ENCODE results near the gene TSPAN8.
"Not testable (repeated sequence)": the region's sequence is repeated elsewhere in the genome, so short reads cannot be mapped to it uniquely, and the experiment has no call there.

Gene TSPAN8

DNA sequence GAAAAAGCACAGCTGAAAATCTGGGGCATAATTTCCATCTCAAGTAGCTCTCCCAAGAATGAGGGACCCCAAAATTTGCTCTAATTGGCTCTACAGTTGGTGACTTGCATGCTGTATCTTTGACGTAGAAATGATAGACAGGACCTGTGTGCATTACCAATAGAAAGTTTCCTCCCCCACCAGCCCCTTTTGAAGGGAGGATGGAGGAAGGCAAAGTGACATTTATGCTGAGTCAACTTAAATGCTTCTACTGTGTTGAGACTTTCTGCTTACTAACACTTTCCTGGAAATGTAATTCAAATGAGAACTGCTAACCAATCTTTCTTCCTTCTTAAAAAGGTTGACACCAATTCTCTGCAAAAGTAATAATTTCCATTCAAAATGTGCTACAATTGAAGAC is 31.9 kb downstream of the TSPAN8 start:
- DNase-seq = no peak

DNA sequence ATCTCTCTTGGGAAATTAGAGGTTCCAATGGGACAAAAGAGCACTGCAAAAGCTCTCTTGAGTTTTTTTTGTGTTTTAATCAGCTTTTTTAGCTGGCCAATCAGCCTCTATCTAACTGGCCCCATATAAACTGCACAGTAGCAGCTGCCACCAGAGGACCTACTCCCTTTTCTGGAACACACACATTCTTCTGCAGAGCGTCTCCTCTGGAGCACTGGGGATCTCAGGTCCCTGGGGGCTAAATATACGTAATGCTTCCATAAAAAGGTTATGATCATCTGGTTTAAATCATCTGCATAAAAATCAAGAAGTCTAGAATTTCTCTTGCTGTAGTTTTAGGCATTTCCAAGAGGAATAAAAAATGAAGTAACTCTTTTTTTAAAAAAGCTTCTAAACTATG is 32.3 kb downstream of the TSPAN8 start:
- DNase-seq = peak; percentile 42

DNA sequence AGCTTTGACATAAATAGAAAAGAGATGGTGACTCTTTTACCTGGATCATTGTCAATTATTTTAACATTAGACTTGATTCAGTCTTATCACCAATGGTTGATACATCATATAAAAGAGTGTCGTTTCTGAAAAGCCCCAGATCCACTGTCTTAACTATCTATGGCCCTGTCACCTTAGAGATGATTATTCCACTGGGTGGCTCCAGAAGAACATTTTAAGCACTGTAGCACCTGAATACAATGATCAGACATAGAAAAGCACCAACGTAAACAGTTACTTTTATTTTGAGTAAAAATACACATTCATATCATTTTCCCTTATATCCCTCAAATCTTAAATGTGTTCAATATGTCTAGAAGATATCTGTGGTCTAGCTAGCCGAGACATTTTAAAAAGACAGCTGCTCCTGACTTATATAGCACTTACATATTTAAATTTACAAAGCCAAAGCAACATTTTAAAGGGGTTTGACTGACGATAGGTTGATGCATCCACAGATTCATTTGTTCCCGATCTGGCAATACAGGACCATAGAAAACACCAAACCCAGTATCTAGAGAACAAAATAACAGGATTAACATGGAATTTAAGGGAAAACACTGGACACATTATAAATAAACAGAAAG is 32.9 kb downstream of the TSPAN8 start:
- no peak for DNase-seq

DNA sequence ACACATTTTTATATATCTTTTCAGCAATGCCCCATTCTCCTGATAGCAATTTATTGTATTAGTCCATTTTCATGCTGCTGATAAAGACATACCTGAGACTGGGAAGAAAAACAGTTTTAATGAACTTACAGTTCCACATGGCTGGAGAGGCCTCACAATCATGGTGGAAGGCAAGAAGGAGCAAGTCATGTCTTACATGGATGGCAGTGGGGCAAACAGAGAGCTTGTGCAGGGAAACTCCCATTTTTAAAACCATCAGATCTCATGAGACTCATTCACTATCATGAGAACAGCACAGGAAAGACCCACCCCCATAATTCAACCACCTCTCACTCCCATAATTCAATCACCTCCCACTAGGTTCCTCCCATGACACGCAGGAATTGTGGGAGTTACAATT is 44.7 kb downstream of the TSPAN8 start:
- DNase-seq = not testable (repeated sequence)

DNA sequence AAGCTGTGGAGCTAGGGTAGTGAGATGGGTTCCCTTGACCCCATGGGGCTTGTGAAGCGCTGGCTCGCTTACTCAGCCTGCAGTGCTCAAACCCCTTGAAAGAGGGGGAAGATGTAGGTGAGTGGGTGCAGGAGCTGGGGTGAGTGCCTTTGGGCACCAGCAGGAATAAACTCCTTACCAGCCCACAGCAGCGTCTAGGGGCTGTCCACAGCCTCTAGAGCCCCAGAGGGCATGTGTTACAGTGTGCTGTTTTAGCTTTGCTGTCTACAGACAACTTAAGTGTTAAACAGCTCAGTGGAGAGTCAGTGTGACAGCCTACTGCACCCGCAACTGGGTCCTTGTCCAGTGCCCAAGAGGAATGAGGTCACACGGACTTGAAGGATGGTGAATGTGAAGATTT is 48.0 kb downstream of the TSPAN8 start:
- no peak for DNase-seq

DNA sequence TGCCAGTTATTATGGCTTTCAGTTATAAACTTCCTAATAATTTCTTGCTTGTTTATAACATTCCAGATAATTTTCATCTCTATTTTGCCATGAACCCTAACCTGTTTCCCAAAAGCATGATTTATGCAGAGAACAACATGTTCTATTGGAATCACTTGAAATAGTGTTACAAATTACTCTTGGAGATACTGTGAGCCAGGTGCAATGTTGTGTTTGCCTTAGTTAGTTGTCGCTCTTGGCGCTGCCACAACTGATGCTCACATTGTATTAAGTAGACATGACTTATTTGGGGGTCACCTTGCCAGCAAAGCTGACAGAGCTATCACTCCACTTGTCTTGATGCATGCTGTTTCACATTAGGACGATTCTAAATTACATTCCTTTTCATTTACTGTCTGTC is 49.4 kb downstream of the TSPAN8 start:
- DNase-seq = no peak

DNA sequence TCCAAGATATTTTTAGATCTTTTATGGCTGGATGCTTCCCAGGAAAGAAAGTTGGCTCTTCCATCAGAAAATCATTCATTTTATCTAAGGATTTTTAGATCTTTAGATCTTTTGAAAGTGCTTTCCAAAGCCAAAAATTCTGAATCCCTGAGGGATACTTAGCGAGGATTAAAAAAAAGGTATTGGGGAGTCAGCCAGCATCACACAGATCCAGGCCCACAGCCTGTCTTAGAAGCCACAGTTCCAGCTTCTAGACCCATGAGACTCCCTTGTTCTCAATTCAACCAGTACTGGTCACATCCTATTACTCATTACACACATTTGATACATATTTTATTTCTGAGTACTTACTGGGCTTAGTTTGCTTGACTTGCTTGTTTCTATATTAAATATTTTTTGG is 49.9 kb downstream of the TSPAN8 start:
- peak; percentile 10 for DNase-seq

DNA sequence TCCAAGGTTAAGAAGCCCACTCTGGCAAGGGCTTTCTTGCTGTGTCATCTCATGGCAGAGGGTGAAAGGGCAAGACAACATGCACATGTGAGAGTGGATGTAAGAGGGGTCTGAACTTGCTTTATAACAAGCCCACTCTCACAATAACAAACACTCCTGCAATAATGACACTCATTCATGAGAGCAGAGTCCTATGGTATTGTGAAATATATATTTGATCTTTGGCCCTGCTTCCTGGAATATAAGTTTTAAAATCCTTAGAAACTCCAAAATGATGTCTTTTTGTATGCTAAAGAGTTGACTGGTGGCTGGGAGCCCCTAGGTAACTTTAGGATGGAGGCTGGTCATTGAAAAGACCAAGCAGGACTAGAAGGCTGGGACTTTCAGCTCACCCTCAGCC is 51.8 kb downstream of the TSPAN8 start:
- no peak for DNase-seq

DNA sequence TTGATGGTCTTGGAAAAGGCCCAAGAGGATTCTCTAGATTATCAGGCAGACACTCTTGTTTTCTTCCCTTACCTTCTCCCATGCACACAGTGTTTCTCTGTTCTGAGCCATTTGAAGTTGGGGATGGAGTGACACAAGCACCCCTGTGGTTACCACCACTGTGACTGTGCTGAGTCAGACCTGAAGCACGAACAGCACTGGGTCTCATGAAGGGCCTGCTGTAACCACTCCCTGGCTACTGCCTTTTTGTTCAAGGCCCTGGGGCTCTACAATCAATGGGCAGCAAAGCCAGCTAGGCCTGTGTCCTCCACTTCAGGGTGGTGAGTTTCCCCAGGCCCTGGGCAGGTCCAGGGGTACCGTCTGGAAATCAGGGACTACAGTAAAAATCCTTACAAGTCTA is 65.5 kb downstream of the TSPAN8 start:
- no peak for DNase-seq

DNA sequence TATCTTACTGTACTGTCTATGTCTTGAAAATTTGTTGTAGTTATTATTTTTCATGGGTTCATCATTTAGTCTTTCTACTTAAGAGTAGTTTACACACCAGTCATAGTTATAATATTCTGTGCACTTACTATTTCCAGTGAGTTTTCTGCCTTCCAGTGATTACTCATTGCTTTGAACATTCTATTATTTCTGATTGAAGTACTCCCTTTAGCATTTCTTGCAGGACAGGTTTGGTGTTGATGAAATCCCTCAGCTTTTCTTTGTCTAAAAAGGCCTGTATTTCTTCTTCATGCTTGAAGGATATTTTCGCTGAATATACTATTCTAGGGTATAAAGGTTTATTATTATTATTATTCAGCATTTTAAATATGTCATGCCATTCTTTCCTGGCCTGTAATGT is 66.8 kb downstream of the TSPAN8 start:
- no peak for DNase-seq

DNA sequence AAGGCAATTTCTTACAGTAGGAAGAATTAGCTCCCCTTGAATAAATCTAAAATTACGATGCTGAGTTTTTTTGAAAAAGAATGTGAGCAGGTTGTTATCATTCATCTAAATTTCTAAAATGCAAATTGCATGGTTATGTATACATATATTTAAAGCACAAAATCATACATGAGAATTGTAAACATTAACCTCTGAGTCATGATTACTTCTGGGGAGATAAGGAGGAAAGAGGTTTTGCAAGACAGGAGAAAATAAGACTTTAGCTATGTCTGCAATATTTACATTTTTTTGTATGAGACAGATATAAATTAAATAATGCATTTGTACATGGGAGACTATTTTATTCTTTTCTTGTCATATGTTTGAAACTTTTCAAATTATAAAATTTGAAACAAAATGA is 72.2 kb downstream of the TSPAN8 start:
- no peak for DNase-seq

DNA sequence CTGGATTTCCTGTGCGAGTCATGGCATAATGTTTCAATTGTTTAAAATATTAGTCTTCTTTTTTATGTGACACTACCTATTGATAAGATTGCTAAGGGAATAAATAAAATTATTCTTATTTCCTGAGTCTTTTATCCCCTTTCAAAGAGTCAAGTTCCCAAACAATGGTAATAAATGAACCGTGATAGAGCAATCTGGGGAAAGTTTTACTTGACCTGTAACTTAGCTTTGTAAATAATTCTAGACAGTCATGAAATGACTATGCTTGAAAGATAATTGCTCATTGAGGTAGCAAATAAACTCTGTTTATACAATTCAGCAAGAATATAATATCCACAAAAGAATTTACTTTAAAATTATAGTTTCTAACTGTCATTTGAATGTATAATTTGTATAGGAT is 82.1 kb downstream of the TSPAN8 start:
- DNase-seq = no peak
